Endometrium (tissue), 2 donors: Measurements from ENCODE around the gene TUBA4A.
"Not testable (repeated sequence)": the region's sequence is repeated elsewhere in the genome, so short reads cannot be mapped to it uniquely, and the experiment has no call there.

Experiments used
- FAIRE-seq: peaks from 2 replicates; lab custom pipeline; 2012; peaks lifted over from hg19 to GRCh38; lab: Jason Lieb, UNC
- donor health status: control.
- donor health status: control.

TUBA4A gene

DNA sequence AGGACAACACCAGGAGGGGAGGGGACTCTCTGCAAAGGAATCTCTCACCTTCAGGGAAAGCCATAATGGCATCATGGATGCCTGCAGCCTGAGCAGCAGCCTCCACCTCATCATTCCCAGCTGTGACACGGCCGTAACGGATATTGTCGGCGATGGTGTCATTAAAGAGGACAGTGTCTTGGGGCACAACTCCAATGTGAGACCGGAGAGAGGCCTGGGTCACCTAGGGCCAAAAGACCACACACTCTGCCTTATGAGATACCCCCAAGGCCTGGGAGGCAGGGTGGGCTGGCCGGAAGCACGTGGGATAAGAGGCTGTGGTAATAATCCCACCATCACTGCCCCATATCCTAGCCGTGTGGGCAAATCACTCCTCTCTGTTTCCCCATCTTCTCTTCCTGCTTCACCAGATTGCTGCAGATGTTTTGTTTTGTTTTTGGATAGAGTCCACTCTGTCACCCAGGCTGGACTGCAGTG lies 42.8 kb downstream of the TUBA4A start:
- FAIRE-seq, result no peak

DNA sequence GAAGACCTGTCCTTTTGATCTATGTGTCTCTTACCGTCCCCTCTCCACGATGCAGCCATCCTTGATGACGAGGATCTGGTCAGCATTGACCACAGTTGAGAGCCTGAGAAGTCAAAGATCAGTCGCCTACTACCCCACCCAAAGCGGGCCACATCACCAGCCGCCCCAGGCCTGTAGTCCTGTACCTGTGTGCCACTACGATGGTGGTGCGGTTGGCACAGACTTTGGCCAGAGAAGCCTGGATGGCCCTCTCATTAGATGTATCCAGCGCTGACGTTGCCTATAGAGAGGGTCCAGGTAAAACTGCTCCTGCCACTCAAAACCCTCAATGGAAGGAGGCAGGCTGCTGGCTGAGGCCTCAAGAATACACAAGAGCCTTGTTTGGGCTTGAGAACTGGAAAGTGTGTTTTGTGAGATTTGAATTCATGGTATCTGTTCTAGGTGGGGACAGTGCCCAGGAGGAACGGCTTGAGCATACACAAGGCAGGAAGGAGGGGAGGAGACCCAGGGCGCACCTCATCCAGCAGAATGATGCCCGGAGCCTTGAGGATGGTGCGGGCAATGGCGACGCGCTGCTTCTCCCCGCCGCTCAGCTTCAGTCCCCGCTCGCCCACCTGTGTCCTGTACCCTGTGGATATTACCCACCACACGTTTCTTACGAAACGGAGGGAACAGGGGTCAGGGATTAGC lies 43.4 kb downstream of the TUBA4A start:
- no peak for FAIRE-seq

DNA sequence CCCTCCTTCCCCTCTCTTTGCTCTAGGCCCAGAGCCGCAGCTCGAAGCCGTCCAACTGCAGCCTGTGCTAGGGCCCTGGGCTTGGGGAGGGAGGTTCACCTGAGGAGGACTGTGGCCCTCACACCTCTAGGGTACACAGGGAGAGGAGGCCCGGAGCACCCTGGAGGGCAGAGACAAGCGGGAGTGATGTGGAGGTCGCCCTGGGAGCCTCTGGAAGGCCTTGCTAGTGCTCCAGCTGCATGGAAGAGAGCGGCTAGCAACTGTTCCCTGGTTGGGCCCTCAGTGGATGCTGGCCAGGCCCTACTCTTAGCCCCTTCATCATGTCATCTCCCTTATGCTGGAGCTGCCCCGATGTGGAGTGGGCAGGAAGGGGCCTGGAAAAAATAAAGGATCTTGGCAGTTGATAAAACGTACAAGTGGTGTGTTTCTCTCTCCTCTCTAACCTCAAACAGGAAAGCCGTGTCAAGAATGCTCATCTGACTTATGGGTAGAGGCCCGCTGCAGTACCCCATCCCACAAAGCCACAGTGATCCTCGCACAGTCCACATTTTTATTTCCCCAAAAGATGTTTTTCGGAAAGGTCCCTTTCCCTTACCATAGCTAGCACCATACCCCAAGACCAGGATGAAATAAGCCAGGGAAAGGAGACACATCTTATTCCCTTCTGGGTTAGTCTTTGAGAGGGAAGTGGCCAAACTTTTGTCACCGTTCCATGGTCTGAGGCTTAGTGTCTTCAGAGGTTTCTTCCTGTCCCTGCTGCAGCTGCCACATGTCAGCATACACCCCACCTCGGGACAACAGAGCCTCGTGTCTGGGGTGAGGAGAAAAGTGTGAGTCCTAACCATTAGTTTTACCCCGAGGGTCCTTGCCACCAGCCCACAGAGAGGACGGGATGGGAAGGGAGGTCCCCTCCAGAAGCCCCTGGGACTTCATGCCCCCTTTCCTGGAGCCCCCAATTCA lies 44.2 kb downstream of the TUBA4A start:
- no peak for FAIRE-seq

DNA sequence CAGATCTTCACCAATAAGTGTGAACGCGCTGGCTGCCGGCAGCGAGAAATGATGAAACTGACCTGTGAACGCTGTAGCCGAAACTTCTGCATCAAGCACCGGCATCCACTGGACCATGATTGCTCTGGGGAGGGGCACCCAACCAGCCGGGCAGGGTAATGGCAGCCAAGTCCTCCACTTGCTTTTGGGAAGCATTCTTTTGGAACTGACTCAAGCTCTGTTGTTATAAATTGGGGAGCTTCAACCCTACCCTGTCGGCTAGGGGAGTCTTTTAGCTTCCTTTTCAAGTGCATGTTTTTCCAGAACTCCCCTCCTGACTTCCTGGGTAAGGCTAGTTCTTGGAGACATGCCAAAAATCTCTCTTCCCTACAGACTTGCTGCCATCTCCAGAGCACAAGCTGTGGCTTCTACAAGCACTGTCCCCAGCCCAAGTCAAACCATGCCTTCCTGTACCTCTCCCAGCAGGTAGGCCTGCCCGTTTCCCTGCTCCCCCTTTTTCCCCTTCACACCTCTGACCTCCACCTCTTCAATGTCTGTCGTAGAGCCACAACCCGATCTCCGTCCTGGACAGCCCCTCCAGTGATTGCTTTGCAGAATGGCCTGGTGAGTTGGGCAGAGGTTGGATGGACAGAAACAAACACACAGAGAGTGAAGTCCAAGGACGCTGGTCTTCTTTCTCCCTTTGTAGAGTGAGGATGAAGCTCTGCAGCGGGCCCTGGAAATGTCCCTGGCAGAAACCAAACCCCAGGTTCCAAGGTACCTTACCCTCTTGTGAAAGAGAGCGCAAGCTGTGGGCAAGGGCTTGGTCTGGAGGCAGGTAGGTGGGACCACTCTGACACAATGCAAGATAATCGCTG lies 45.6 kb downstream of the TUBA4A start:
- FAIRE-seq, result no peak

DNA sequence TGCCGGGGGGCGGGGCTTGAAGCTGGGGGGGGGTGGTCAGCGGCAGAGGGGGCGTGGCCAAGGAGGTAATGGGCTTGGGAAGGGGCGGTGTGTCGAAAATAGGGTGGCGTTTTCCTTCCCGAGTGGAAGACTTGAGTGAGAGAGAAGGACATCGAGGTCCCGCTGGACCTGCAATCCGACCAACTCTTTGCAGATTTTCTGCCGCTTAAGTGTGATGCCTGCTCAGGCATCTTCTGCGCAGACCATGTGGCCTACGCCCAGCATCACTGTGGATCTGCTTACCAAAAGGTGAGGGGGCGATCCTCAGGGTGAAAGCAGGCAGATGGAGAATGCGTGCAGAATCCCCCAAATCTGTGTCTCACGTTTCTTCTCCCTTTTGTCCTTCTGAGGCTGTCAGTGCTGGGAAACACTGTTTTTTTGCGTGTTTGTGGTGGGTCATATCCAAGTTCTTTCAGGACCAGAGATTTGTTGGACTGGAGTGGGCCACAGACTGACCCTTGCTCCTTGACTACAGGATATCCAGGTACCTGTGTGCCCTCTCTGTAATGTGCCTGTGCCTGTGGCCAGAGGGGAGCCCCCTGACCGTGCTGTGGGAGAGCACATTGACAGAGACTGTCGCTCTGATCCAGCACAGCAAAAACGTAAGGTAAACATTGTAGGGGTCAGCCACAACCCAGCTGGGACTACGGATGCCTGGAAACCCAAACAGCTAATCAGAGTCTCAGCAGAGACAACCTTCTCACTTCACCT lies 46.4 kb downstream of the TUBA4A start:
- FAIRE-seq, result no peak

DNA sequence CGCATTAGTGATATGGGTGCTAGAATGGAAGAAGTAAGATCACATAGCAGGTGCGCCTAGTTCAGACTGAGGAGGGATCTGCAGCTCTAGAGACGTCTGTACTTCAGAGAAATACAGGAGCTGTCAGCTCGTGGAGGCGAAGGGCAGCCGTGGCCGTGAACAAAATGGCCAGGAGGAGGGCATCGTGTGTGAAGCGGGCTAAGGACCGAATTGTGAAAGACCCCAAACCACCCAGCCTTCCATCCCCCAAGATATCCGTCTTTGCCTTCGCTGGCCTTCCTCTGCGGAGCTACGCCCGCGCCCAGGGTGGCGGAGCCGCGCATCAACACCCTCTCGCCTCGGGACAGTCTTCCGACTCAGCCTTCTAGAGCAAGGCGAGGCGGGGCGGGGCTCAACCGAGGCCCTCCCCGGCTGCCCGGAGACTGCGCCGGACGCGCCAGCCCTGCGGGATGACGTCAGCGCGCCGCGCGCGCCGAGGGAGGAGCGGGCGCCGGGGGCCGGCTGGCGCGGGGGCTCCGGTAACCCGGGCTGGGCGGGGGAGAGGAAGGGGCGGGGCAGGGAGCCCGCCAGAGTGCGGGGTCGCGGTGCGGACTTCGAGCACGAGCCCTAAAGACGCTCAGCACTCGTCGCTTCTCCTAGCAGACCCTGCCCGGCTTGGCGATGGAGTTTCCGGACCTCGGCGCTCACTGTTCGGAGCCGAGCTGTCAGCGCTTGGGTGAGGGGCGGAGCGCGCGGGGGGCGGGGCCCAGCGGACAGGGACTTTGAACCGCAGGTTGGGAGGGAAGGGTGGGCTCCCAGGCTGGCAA lies 47.2 kb downstream of the TUBA4A start, which contains the start of gene ZFAND2B:
Gene ZFAND2B (plus strand): TSS at position 455 of the 806 bp plus-strand sequence. CDS start 206 bp downstream, at position 661.
- no peak for FAIRE-seq

DNA sequence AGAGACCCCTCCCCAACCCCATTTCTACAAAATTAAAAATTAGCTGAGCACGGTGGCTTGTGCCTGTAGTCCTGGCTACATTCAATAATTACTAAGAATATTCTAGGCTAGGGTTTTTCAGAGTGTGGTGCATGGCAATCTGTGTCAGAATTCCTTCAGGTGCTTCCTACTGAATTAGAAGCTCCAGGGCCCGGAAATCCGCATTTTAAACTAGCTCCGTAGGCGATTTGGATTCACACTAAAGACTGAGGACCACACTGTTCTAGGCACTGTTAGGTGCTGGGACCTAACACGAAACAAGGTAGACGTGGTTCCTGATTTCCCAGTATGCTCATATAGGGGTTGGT lies 47.8 kb downstream of the TUBA4A start:
- FAIRE-seq, result no peak

DNA sequence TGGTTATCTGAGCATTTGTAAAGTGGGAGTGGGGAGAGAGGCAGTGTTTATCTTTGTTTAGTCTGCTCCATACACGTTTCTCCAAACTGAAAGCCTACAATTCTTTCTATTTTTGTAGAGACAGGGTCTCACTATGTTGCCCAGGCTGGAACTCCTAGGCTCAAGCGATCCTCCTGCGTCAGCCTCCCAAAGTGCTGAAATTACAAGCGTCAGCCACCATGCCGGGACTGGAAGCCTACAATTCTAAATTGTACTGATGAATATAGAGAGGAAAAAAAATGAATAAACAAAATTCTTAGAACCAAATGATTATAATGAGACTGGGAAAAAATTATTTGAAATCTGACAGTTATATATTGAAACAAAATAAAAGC lies 48.6 kb downstream of the TUBA4A start:
- no peak for FAIRE-seq

DNA sequence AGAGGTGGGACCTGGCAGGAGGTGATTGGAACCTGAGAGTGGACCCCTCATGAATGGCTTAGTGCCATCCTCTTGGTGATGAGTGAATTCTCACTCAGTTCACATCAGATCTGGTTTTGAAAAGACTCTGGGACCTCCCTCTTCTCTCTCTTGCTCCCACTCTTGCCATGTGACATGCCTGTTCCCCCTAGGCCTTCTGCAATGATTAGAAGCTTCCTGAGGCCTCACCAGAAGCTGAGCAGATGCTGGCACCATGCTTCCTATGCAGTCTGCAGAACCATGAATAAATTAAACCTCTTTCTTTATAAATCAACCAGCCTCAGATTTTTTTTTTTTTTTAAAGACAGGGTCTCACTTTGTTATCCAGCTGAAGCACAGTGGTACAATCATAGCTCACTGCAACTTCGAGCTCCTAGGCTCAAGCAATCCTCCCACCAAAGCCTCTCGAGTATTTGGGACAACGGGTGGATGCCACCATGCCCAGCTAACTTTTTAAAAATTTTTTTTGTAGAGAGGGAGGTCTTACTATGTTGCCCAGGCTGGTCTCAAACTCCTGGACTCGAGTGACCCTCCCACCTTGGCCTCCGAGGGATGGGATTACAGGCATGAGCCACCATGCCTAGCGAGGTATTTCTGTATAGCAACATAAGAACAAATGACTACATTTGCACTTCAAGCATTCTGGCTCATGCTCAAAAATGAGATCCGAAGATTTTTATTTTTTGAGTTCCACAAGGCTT lies 49.1 kb downstream of the TUBA4A start:
- no peak for FAIRE-seq

DNA sequence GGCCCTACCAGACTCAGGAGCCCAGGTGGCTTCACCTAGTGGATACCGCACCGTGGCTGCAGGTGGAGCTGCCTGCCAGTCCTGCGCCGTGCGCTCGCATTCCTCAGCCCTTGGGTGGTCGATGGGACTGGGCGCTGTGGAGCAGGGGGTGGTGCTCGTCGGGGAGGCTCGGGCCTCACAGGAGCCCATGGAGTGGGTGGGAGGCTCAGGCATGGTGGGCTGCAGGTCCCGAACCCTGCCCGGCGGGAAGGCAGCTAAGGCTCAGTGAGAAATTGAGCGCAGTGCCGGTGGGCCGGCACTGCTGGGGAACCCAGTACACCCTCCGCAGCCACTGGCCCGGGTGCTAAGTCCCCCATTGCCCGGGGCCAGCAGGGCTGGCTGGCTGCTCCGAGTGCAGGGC lies 52.4 kb downstream of the TUBA4A start:
- FAIRE-seq, result not testable (repeated sequence)

DNA sequence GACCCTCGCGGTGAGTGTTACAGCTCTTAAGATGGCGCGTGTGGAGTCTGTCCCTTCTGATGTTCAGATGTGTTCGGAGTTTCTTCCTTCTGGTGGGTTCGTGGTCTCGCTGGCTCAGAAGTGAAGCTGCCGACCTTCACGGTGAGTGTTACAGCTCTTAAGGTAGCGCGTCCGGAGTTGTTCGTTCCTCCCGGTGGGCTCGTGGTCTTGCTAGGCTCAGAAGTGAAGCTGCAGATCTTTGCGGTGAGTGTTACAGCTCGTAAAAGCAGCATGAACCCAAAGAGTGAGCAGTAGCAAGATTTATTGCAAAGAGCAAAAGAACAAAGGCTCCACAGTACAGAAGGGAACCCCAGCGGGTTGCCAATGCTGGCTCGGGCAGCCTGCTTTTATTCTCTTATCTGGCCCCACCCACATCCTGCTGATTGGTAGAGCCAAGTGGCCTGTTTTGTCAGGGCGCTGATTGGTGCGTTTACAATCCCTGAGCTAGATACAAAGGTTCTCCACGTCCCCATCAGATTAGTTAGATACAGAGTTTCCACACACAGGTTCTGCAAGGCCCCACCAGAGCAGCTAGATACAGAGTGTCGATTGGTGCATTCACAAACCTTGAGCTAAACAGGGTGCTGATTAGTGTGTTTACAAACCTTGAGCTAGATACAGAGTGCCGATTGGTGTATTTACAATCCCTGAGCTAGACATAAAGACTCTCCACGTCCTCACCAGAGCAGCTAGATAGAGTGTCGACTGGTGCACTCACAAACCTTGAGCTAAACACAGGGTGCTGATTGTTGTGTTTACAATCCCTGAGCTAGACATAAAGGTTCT lies 53.0 kb downstream of the TUBA4A start:
- FAIRE-seq, result not testable (repeated sequence)
